HepG2 (cell line): ENCODE data around the gene ADGRG6. TPM values are rescaled to one million over a fixed set of nuclear protein-coding genes. Genes with fewer than 3 reads are reported as not detected.

Experiments used
- BCL3 ChIP-seq: sonication (generic); formaldehyde crosslinking; IDR thresholded peaks from 2 replicates; pipeline ENCODE4 v1.5.1; 2020; ENCODE audit warnings: mild to moderate bottlenecking, missing genetic modification reagents, moderate library complexity
- E2F5 ChIP-seq: sonication (generic); formaldehyde crosslinking; conservative IDR thresholded peaks from 2 replicates; pipeline ENCODE4 v1.4.0; 2020; ENCODE audit warnings: missing genetic modification reagents
- HNF1A ChIP-seq, 2 experiments: sonication (generic) in 1 of 2; formaldehyde crosslinking in 1 of 2; IDR thresholded peaks; 2 replicates each; pipeline versions ENCODE4 v1.4.0 to v1.6.1; 2016 to 2020; ENCODE audit warnings: borderline replicate concordance in 1 of 2, low read depth in 1 of 2, mild to moderate bottlenecking in 1 of 2, missing genetic modification reagents in 1 of 2
- IRF2 ChIP-seq: IDR thresholded peaks from 2 replicates; pipeline ENCODE4 v1.6.1; 2018; ENCODE audit warnings: missing genetic modification reagents, missing compliant biosample characterization
- NFIC ChIP-seq: IDR thresholded peaks from 2 replicates; pipeline ENCODE4 v1.6.1; 2012; ENCODE audit warnings: mild to moderate bottlenecking, low read length, inconsistent platforms
- PAF1 ChIP-seq: IDR thresholded peaks from 2 replicates; pipeline ENCODE4 v1.6.1; 2016; ENCODE audit warnings: missing genetic modification reagents, missing compliant biosample characterization
- POLR2A ChIP-seq, 2 experiments: IDR thresholded peaks; 2 replicates each; pipeline ENCODE4 v1.6.1; 2011; ENCODE audit warnings: low read depth in 2 of 2, low read length in 2 of 2, mild to moderate bottlenecking in 1 of 2, moderate library complexity in 1 of 2; ENCODE audit not compliant: insufficient read depth in 1 of 2
- PRDM4 ChIP-seq: sonication (generic); formaldehyde crosslinking; IDR thresholded peaks from 2 replicates; pipeline ENCODE4 v1.9.0; 2021; ENCODE audit warnings: missing genetic modification reagents, borderline replicate concordance
- ZBTB20 ChIP-seq: sonication (generic); formaldehyde crosslinking; IDR thresholded peaks from 2 replicates; pipeline ENCODE4 v1.8.1; 2023; ENCODE audit warnings: missing genetic modification reagents, low read depth, mild to moderate bottlenecking, borderline replicate concordance
- ZNF124 ChIP-seq: sonication (generic); formaldehyde crosslinking; IDR thresholded peaks from 2 replicates; pipeline ENCODE4 v1.4.0; 2020; ENCODE audit warnings: missing genetic modification reagents
- ZNF567 ChIP-seq: sonication (generic); formaldehyde crosslinking; IDR thresholded peaks from 2 replicates; pipeline ENCODE4 v1.8.1; 2023; ENCODE audit warnings: mild to moderate bottlenecking, missing genetic modification reagents, borderline replicate concordance
- ZNF572 ChIP-seq: sonication (generic); formaldehyde crosslinking; IDR thresholded peaks from 2 replicates; pipeline ENCODE4 v1.5.1; 2020; ENCODE audit warnings: mild to moderate bottlenecking, missing genetic modification reagents
- polyA plus RNA-seq, 8 experiments: library from polyadenylated mRNA; depleted of rRNA in 3 of 8; stranded (reverse) in 7 of 8; unstranded in 1 of 8; fragments of >200 nt; fragmentation: Illumina TruSeq in 4 of 8; extraction: Trizol in 4 of 8; gene quantifications; 2 replicates each; pipeline versions ENCODE4 v1.2.1 to v1.2.3, GENCODE V29; 2011 to 2016; ENCODE audit warnings: low read depth in 4 of 8, missing spikeins in 1 of 8, mixed read lengths in 1 of 8; ENCODE audit not compliant: insufficient read depth in 1 of 8
- total RNA-seq, 5 experiments: library from RNA; depleted of rRNA; stranded (reverse); fragments of >200 nt; fragmentation: Illumina TruSeq; extraction: Trizol; gene quantifications; 2 replicates each; pipeline ENCODE4 v1.2.3, GENCODE V29; 2016; ENCODE audit warnings: low read depth in 1 of 5

ADGRG6 gene
- total and polyA plus RNA-seq, 2 of the 13 experiments (the other 11 are each of a cell fraction or from before 2014, with no cell fraction given) = 129 to 249 TPM

GRCh38 chr6:142374965-142375733 is 73.3 kb downstream of the ADGRG6 start (continued):
- TF ChIP-seq PRDM4 (CRISPR knock-in tag) = no peak
- peak in 1 of 2 experiments; percentile 54; a peak in 1 of 4 replicates for TF ChIP-seq POLR2A (IDR thresholded peaks at IDR 0.05; ENCODE audit: insufficient read depth in 1 of 2, low read depth in 2 of 2, low read length in 2 of 2)
- peak; percentile 97; the same call in 1 of the 2 replicates for TF ChIP-seq ZBTB20
- TF ChIP-seq E2F5 (CRISPR knock-in tag) = no peak
- TF ChIP-seq PAF1 (CRISPR knock-in tag) = no peak
- TF ChIP-seq BCL3 (CRISPR knock-in tag) = no peak
- TF ChIP-seq HNF1A (IDR thresholded peaks at IDR 0.05; ENCODE audit: low read depth) = peak; percentile 100
- peak; percentile 100 for TF ChIP-seq HNF1A (CRISPR knock-in tag; IDR thresholded peaks at IDR 0.05; ENCODE audit: borderline replicate concordance)
- peak; percentile 96 for TF ChIP-seq IRF2
- TF ChIP-seq ZNF567 (CRISPR knock-in tag) = no peak
- peak; percentile 73; the same call in 1 of the 2 replicates for TF ChIP-seq ZNF124 (CRISPR knock-in tag)
- no peak for TF ChIP-seq ZNF572 (CRISPR knock-in tag)
- TF ChIP-seq NFIC = peak; percentile 99
